Osteoblast (primary cell): ENCODE results near the gene SEMA3C. TPM values are rescaled to one million over a fixed set of nuclear protein-coding genes. Genes with fewer than 3 reads are reported as not detected.

Experiments
- DNase-seq: peaks from one replicate; pipeline ENCODE4 v3.0.0; 2011; ENCODE audit warnings: low spot score, mixed read lengths; ENCODE audit not compliant: insufficient read length; ENCODE audit errors: missing footprints
- H2AFZ ChIP-seq: 2 replicates; pipeline ENCODE4 v1.6.0; 2011; ENCODE audit warnings: mild to moderate bottlenecking, low read length
- H3K27ac ChIP-seq: 2 replicates; pipeline ENCODE4 v1.5.1; 2011; ENCODE audit warnings: mild to moderate bottlenecking, low read depth, low read length, moderate library complexity
- H3K27me3 ChIP-seq: 2 replicates; pipeline ENCODE4 v1.6.0; 2012; ENCODE audit warnings: mild to moderate bottlenecking, control low read depth, inconsistent platforms, low read length, moderate library complexity; ENCODE audit not compliant: insufficient read depth
- H3K36me3 ChIP-seq: 2 replicates; pipeline ENCODE4 v1.5.1; 2011; ENCODE audit warnings: mild to moderate bottlenecking, low read length, control low read depth, moderate library complexity; ENCODE audit not compliant: insufficient read depth
- H3K4me1 ChIP-seq: 2 replicates; pipeline ENCODE4 v1.5.1; 2011; ENCODE audit warnings: mild to moderate bottlenecking, low read length, control low read depth, moderate library complexity; ENCODE audit not compliant: insufficient read depth
- H3K4me2 ChIP-seq: 2 replicates; pipeline ENCODE4 v1.6.0; 2011; ENCODE audit warnings: mild to moderate bottlenecking, low read length; ENCODE audit not compliant: insufficient read depth
- H3K4me3 ChIP-seq: fragments of 200-600 bp; sonication (generic); 3 replicates; pipeline ENCODE4 v1.5.1; 2012; ENCODE audit warnings: mild to moderate bottlenecking, low read length, inconsistent platforms; ENCODE audit not compliant: insufficient read depth
- H3K79me2 ChIP-seq: 2 replicates; pipeline ENCODE4 v1.6.0; 2012; ENCODE audit warnings: mild to moderate bottlenecking, low read length, control low read depth, inconsistent platforms; ENCODE audit not compliant: insufficient read depth
- H3K9me3 ChIP-seq: 2 replicates; pipeline ENCODE4 v1.5.1; 2011; ENCODE audit warnings: low read depth, low read length, control low read depth
- H4K20me1 ChIP-seq: 2 replicates; pipeline ENCODE4 v1.6.0; 2012; ENCODE audit warnings: mild to moderate bottlenecking, low read length, control low read depth; ENCODE audit not compliant: insufficient read depth
- CTCF ChIP-seq: IDR thresholded peaks from 2 replicates; pipeline ENCODE4 v1.5.1; 2011; ENCODE audit warnings: mild to moderate bottlenecking, low read depth, low read length, moderate library complexity; ENCODE audit errors: extremely low read depth
- total RNA-seq: library from RNA; depleted of rRNA; stranded (reverse); fragments of >200 nt; gene quantifications from 2 replicates; pipeline ENCODE4 v1.2.3, GENCODE V29; 2012

SEMA3C gene
- total RNA-seq, 1 donor, result 388 TPM

- peaks cover 2% of the 10 kb centered on the region for H4K20me1 ChIP-seq
- H3K4me2 ChIP-seq, result no peak overlapping the region
- H3K4me1 ChIP-seq, result peaks cover 33% of the 10 kb centered on the region
- H3K4me3 ChIP-seq, result no peak overlapping the region
- peaks cover 37% of the 10 kb centered on the region for H3K36me3 ChIP-seq
- H3K27ac ChIP-seq, result no peak overlapping the region
- no peak overlapping the region for H2AFZ ChIP-seq
- H3K27me3 ChIP-seq, result no peaks in the 10 kb centered on the region
- H3K79me2 ChIP-seq, result peaks cover 45% of the 10 kb centered on the region
- H3K9me3 ChIP-seq, result no peaks in the 10 kb centered on the region
- TF ChIP-seq CTCF, result no peak
- DNase-seq, result no peak
Measured at GRCh38 chr7:80902019-80902418, 16.8 kb downstream of the SEMA3C start.

DNA sequence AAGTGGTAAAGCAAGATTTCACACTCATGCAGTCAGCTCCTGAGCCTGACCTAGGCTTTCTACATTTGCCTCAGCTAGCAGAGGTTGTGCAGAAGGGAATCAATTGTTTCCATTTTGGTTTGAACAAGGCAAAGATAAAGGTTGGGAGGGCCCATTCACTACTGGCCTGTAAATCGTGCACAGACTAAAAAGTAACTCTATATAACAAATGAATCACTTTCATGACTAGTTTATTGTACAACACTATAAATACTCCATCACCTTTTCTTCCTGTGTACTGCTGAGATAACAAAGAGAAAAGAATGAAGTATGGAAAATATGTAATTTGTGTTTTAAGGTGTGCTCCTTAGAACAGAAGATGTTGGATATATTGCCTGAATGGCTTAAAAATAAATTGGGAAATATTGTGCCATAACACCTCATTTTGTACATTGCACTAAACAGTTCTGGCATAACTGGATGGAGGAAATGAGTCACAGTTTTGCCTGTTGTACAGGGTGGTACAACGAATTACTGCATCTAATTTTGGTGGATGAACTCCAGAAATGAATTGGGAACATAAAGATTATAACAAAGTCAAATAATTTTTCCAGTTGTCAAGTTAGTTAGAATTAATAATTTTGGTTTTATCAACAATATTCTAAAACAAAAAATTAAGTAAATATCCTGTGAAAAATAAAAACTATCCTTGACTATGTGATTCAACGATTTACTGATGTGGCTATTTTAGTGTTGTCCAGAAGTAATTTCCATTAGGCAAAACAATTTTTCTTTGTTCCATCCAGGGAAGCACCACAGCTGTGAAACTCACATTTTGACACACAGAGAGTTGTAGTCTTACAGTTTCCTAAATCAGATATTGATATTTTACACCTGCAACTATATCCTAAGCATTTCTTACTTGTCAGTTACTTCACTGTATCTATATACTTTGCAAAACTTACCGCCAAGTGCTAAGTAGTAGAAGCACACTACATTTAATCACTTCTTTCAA is 18.0 kb downstream of the SEMA3C start:
- no peak overlapping the region for H2AFZ ChIP-seq
- no peaks in the 10 kb centered on the region for H3K9me3 ChIP-seq
- DNase-seq, result peak; percentile 21
- H3K36me3 ChIP-seq, result peaks cover 37% of the 10 kb centered on the region
- H3K27me3 ChIP-seq, result no peaks in the 10 kb centered on the region
- peaks cover 2% of the 10 kb centered on the region for H4K20me1 ChIP-seq
- peaks cover 48% of the 10 kb centered on the region for H3K79me2 ChIP-seq
- H3K4me1 ChIP-seq, result peaks cover 42% of the 10 kb centered on the region
- H3K4me3 ChIP-seq, result no peak overlapping the region
- peak overlapping the region; percentile 15 for H3K4me2 ChIP-seq
- TF ChIP-seq CTCF, result no peak
- peak overlapping the region; percentile 38 for H3K27ac ChIP-seq

GRCh38 chr7:80896906-80897598 is 21.8 kb downstream of the SEMA3C start:
- Histone ChIP-seq H3K79me2 (peaks cover 44% of the 10 kb centered on the region), H3K27me3 (no peaks in the 10 kb centered on the region), H3K4me3 (no peak overlapping the region), H3K4me1 (peaks cover 47% of the 10 kb centered on the region), H3K4me2 (no peak overlapping the region), H2AFZ (no peak overlapping the region), H4K20me1 (peaks cover 2% of the 10 kb centered on the region), H3K27ac (peak overlapping the region; percentile 17), H3K36me3 (peaks cover 15% of the 10 kb centered on the region), H3K9me3 (no peaks in the 10 kb centered on the region)
- DNase-seq, result peak; percentile 14
- TF ChIP-seq CTCF, result no peak

DNA sequence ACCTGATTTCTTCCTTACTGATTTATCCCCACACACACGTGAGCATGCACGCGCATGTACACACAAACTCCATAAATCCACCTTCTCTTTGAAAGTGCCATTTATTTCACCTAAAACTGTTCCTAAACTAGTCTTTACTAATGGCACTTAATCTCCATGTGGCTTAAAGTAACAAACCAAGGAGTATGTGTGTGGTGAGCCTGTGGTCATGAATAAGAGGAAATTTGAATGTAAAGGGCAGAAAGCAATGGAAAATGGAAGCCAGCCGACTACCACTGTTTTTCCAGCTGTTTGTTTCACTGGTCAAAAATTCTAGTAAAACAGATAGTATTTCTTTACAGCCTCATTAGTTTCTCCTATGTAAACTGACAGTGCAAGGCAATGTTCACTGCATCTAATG is 23.8 kb downstream of the SEMA3C start:
- Histone ChIP-seq H2AFZ (no peak overlapping the region), H4K20me1 (no peaks in the 10 kb centered on the region), H3K27me3 (no peaks in the 10 kb centered on the region), H3K79me2 (peaks cover 49% of the 10 kb centered on the region), H3K4me2 (peak overlapping the region; percentile 34), H3K36me3 (peaks cover 10% of the 10 kb centered on the region), H3K27ac (no peak overlapping the region), H3K4me1 (peaks cover 39% of the 10 kb centered on the region), H3K4me3 (no peak overlapping the region), H3K9me3 (no peaks in the 10 kb centered on the region)
- no peak for TF ChIP-seq CTCF
- DNase-seq, result peak; percentile 50
